ENCODE results near the gene NFATC1.

Gene NFATC1

DNA sequence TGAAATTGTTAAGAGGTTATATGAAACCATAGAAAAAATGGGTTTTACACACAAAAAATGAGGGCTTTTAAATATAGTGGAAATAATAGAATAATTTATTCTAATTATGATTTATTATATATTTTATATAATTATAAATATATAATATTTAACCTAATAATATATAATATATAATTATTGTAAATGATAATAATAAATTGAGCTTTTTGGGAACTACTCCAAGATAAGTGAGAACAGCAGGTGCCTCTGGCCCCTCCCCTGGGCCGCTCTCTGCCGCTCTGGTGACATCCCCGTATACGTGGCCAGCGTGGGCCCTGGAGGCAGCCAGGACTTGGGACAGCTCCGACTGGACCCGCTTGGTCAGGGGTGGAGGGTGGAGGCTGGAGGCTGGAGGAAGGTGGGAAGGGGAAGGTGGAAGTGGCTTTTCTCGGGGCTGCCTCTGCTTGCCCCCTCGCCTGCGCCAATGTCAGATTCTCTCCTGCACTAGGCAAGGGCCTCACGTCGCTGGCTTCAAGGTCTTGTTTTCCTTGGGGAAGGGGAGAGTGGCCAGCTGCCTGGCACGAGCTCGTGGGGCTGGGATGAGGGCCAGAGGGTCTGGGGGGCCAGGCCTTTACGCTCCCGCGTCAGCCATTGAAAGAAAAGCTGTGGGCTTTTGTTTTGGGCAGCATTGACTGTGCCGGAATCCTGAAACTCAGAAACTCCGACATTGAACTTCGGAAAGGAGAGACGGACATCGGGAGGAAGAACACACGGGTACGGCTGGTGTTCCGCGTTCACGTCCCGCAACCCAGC is 54.8 kb downstream of the NFATC1 start:
- Histone ChIP-seq H3K27me3 (ENCODE audit: control insufficient read depth, insufficient read depth, low read length) (no peaks in the 10 kb centered on the region), H3K4me1 (no peaks in the 10 kb centered on the region)

DNA sequence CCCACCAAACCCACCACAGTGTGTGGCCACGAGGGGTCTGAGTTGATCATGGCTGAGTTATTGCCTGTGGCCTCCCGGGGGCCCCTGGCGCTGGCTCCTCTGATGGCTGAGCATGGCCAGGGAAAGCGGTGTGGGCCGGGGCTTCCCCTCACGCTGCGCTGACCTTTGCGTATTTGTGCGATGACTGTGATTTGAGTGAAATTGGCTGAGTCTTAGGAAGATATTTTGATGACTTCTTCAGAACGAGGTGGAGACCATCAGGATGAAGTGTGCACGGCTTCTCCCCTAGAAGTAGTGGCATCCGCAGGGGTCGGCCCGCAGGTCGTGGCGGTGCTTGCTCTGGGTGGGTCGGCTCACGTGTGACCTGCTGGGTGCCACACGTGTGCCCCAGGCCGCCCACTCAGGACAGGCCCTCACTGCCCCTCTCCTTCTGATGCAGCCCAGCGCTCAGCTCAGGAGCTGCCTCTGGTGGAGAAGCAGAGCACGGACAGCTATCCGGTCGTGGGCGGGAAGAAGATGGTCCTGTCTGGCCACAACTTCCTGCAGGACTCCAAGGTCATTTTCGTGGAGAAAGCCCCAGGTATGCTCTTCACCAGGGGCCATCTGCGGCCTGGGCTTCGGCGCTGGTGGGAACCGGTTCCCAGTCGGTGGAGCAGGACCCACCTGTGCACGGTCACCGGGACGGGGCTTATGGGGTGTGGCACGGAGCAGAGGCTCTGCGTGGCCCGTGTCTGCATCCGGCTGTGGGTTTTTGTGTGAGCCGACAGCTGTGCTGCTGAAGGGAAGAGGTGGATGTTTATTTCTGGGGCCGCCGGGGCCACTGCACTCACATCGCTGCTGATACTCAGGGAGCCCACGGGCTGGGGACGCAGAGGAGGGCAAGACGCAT is 55.8 kb downstream of the NFATC1 start:
- TF ChIP-seq, protein P1, sequence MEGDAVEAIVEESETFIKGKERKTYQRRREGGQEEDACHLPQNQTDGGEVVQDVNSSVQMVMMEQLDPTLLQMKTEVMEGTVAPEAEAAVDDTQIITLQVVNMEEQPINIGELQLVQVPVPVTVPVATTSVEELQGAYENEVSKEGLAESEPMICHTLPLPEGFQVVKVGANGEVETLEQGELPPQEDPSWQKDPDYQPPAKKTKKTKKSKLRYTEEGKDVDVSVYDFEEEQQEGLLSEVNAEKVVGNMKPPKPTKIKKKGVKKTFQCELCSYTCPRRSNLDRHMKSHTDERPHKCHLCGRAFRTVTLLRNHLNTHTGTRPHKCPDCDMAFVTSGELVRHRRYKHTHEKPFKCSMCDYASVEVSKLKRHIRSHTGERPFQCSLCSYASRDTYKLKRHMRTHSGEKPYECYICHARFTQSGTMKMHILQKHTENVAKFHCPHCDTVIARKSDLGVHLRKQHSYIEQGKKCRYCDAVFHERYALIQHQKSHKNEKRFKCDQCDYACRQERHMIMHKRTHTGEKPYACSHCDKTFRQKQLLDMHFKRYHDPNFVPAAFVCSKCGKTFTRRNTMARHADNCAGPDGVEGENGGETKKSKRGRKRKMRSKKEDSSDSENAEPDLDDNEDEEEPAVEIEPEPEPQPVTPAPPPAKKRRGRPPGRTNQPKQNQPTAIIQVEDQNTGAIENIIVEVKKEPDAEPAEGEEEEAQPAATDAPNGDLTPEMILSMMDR (IDR thresholded peaks at IDR 0.05) = no peak
- Histone ChIP-seq H3K9me3 (ENCODE audit: control insufficient read depth, low read length) (no peaks in the 10 kb centered on the region), H3K27me3 (ENCODE audit: control insufficient read depth, insufficient read depth, low read length) (no peaks in the 10 kb centered on the region), H3K4me1 (no peaks in the 10 kb centered on the region), H3K9ac (no peak overlapping the region), H3K79me2 (no peaks in the 10 kb centered on the region), H3K36me3 (ENCODE audit: control insufficient read depth, insufficient read depth, low read length) (no peaks in the 10 kb centered on the region), H3K4me3 (ENCODE audit: low read depth, low read length) (no peak overlapping the region), H3K4me2 (ENCODE audit: low read length) (no peak overlapping the region), H3K27ac (no peak overlapping the region), H2AFZ (no peak overlapping the region)

More for the DNA sequence above, 54.8 kb downstream of the NFATC1 start:
- Histone ChIP-seq H3K4me2 (ENCODE audit: low read length) (no peak overlapping the region), H3K4me3 (ENCODE audit: low read depth, low read length) (no peak overlapping the region), H3K27ac (no peak overlapping the region), H3K79me2 (no peaks in the 10 kb centered on the region), H2AFZ (no peak overlapping the region), H3K36me3 (ENCODE audit: control insufficient read depth, insufficient read depth, low read length) (no peaks in the 10 kb centered on the region), H3K9me3 (ENCODE audit: control insufficient read depth, low read length) (no peaks in the 10 kb centered on the region), H3K9ac (no peak overlapping the region)
- TF ChIP-seq, protein P1 (IDR thresholded peaks at IDR 0.05) = no peak

GRCh38 chr18:79452190-79452990 is 56.7 kb downstream of the NFATC1 start:
- Histone ChIP-seq H3K4me3 (ENCODE audit: low read depth, low read length) (no peak overlapping the region), H2AFZ (no peak overlapping the region), H3K9me3 (ENCODE audit: control insufficient read depth, low read length) (no peaks in the 10 kb centered on the region), H3K9ac (no peak overlapping the region), H3K4me2 (ENCODE audit: low read length) (no peak overlapping the region), H3K36me3 (ENCODE audit: control insufficient read depth, insufficient read depth, low read length) (no peaks in the 10 kb centered on the region), H3K79me2 (no peaks in the 10 kb centered on the region), H3K4me1 (no peaks in the 10 kb centered on the region), H3K27ac (no peak overlapping the region), H3K27me3 (ENCODE audit: control insufficient read depth, insufficient read depth, low read length) (no peaks in the 10 kb centered on the region)
- TF ChIP-seq, protein P1 (IDR thresholded peaks at IDR 0.05) = no peak

GRCh38 chr18:79452991-79453645 is 57.4 kb downstream of the NFATC1 start:
- Histone ChIP-seq H3K4me3 (ENCODE audit: low read depth, low read length) (no peak overlapping the region), H3K27ac (no peak overlapping the region), H3K4me1 (no peaks in the 10 kb centered on the region), H3K27me3 (ENCODE audit: control insufficient read depth, insufficient read depth, low read length) (no peaks in the 10 kb centered on the region), H3K9ac (no peak overlapping the region), H3K36me3 (ENCODE audit: control insufficient read depth, insufficient read depth, low read length) (no peaks in the 10 kb centered on the region), H3K79me2 (no peaks in the 10 kb centered on the region), H3K9me3 (ENCODE audit: control insufficient read depth, low read length) (no peaks in the 10 kb centered on the region), H2AFZ (no peak overlapping the region), H3K4me2 (ENCODE audit: low read length) (no peak overlapping the region)
- TF ChIP-seq, protein P1 (IDR thresholded peaks at IDR 0.05) = no peak

Data from parathyroid adenoma (tissue), 2 donors.